Kidney glomerular epithelial cell (primary cell): ENCODE measurements around the gene ERBB2.

Experiments used
- DNase-seq: peaks from one replicate; lab custom pipeline; 2025; lab: John Stamatoyannopoulos, UW

Gene ERBB2

GRCh38 chr17:39665642-39666224 lies 34.1 kb upstream of the ERBB2 start:
- no peak for DNase-seq

- DNase-seq: no peak
These were observed 33.6 kb upstream of the ERBB2 start for GRCh38 chr17:39666231-39666600.

GRCh38 chr17:39666601-39667261 lies 33.1 kb upstream of the ERBB2 start:
- DNase-seq: no peak

- DNase-seq: no peak
These were observed 32.5 kb upstream of the ERBB2 start for GRCh38 chr17:39667262-39667944.

GRCh38 chr17:39667945-39668924 lies 31.6 kb upstream of the ERBB2 start, which contains the start of gene PNMT:
Gene PNMT, plus strand, starts transcription at chr17:39668453. Its CDS starts 23 bp downstream, at chr17:39668476.
- no peak for DNase-seq

- no peak for DNase-seq
These were observed 29.7 kb upstream of the ERBB2 start for GRCh38 chr17:39669897-39670735.

- DNase-seq: no peak
These were observed 29.1 kb upstream of the ERBB2 start for GRCh38 chr17:39670746-39671145.

GRCh38 chr17:39671651-39672521 lies 28.0 kb upstream of the ERBB2 start:
- DNase-seq: peak; percentile 17

- DNase-seq: no peak
These were observed 27.1 kb upstream of the ERBB2 start for GRCh38 chr17:39672522-39673334.

GRCh38 chr17:39673335-39674081 lies 26.4 kb upstream of the ERBB2 start:
- DNase-seq: no peak

- DNase-seq: no peak
These were observed 25.7 kb upstream of the ERBB2 start for GRCh38 chr17:39674179-39674578.

GRCh38 chr17:39674702-39675389 lies 25.0 kb upstream of the ERBB2 start:
- no peak for DNase-seq

GRCh38 chr17:39675390-39676082 lies 24.3 kb upstream of the ERBB2 start:
- DNase-seq: no peak

- no peak for DNase-seq
These were observed 23.6 kb upstream of the ERBB2 start for GRCh38 chr17:39676198-39676819.

GRCh38 chr17:39677072-39677471 lies 22.8 kb upstream of the ERBB2 start:
- DNase-seq: no peak

- no peak for DNase-seq
These were observed 22.1 kb upstream of the ERBB2 start for GRCh38 chr17:39677542-39678339.
